NCI-H526 (cell line): ENCODE data around the gene SCAMP4.
A peak's percentile ranks its signal among the peaks of the same experiment; 100 is the strongest.

Source experiments
- DNase-seq, 2 experiments: peaks; one replicate each; lab custom pipeline; 2025; lab: John Stamatoyannopoulos, UW

Gene SCAMP4

DNA sequence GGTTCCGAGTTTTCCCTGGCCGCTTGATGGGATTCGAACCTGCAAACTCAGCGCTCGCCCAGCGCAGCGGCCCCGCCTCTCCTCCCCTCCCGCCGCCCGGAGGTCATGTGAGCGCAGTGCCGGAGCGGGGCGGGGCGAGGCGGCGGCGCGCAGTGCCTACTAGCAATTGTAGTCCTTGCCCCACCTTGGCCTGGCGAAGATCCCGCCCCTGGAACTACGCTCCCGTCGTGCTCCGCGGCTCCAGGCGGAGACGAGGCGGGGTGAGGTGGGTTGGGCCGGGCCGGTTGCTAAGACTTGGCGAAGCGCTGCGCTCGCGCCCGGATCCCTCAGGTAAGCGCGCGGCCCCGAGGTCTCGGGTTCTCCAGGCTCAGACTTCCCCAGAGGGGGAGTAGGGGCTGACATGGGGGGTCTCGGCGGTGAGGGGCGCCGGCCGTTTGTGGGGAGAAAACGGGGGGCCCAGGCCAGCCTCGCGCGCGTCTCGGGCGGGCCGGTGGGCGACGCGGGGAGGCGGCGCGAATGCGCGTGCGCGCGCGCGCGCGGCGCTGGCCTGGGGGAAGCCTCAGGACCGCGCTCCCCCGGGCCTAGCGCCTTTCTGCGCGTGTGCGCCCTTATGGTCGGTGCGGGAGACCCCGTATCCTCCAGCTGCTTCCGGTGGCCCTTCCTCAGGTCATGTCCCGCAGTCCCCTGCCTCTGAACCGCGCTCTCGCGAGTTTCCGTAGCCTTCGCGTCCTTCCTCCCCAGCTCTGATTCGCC is at the start of gene SCAMP4, which contains the start of gene ADAT3:
Gene SCAMP4, plus strand, starts transcription at position 290 of the 753 bp plus-strand sequence. CDS start 9,621 bp downstream, outside the sequence.
Gene ADAT3, plus strand, starts transcription at position 290 of the 753 bp plus-strand sequence. CDS start 6,649 bp downstream, outside the sequence.
- DNase-seq: peak; percentile 90 to 98

GRCh38 chr19:1855828-1856255 is 49.4 kb upstream of the SCAMP4 start:
- no peak for DNase-seq

GRCh38 chr19:1856345-1856697 is 48.9 kb upstream of the SCAMP4 start:
- no peak for DNase-seq

GRCh38 chr19:1856698-1857603 is 48.2 kb upstream of the SCAMP4 start:
- DNase-seq: peak in 1 of 2 experiments; percentile 54

GRCh38 chr19:1857648-1858326 is 47.4 kb upstream of the SCAMP4 start:
- DNase-seq: no peak

DNA sequence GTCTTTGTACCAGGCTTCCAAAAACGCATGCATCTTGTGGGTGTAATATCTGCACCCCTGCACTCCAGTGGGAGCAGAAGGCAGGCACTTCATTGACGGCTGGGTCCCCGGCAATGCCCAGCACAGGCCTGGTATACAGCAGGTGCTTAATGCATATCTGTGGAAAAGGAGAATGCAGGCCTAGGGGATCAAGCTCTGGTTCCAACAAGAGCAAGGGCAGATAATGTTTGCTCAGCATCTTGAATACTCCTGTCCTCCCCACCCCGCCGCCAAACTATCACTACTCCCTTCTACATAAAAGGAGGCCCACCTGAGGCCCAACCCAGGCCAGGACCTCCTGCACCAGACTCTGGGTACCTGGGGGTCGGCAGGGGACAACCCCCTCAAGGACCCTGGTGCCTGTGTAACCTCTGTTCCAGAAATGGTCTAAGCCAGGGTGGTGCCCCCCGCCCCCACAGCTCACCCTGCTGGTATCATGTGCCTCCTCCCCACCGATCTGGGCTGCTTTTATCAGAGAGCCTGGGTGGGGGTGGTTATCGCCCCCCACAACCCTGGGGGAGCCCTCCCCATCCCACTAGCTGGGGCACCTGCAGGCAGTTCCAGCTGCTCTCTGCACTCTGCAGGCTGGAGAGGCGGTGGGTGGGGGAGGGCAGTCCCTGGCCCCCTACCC is 46.7 kb upstream of the SCAMP4 start:
- DNase-seq: no peak

- no peak for DNase-seq
Measured at GRCh38 chr19:1859331-1859781, 45.8 kb upstream of the SCAMP4 start.

DNA sequence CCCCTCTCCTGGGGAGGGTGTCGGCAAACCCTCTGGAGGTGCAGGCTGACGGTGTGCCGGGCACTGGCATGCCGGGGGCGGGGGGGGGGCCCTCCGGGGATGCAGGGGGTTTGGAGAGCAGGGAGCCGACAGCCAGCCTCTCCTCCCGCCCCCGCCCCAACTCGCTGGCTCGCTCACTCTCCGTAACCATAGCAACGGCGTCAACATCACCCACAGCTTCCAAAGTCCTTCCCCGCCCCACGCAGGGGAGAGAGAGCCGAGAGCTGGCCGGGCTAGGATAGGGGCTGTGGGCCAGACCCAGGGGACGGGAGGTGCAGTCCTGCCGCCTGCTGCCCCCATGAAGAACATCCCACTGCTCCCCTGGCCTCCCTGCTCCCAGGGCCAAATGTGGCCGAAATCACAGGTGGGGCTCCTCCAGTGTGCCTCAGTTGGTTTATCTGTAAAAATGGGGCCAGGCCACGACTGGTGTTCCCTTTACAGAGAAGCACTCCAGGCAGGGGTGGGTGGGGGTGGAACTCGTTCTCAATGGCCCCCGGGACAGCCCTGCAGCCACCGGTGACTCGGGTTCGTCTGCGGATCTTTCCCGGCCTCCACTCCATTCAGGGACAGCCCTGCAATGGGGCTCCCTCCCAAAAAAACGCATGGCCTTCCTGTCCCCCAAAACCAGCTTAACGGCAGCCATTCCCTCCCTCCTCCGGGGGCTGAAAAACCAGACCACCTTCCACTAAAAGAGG is 45.0 kb upstream of the SCAMP4 start:
- peak in 1 of 2 experiments; percentile 67 for DNase-seq

DNA sequence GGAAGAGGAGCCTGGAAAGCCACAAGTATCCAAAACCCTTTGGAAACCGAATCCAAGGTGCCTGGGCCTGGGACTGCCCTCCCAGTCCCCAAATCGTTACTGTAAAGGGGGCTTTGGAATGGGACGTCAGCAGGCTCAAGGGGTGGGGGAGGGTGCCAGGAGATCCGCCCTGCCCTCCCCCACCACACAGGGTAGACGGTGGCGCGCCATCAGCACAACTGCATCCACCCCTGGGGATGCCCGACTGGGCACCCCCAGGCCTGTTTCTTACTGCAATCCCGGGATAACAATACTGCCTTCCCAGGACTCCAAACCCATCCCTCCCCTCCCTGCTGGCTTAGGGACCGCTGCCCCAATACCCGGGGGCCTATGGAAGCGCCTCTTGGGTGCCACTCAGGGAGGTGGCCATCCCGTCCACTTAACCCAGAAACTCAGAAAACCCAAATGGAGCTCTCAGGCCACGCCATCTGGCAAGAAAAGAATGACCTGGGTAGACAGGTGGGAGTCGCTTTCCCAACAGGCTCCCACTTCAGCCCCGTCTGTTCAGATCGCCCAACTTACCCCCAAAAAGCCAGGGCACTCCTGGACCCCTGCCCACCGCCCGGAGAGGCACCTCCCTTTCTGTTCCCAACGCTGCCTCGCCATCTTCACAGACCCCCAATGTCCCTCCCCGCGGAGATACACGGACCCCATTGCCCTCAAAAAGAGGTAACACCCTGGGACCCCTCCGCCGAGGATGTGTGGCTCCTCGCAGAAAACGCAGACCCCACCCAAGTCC is 44.2 kb upstream of the SCAMP4 start:
- no peak for DNase-seq

DNA sequence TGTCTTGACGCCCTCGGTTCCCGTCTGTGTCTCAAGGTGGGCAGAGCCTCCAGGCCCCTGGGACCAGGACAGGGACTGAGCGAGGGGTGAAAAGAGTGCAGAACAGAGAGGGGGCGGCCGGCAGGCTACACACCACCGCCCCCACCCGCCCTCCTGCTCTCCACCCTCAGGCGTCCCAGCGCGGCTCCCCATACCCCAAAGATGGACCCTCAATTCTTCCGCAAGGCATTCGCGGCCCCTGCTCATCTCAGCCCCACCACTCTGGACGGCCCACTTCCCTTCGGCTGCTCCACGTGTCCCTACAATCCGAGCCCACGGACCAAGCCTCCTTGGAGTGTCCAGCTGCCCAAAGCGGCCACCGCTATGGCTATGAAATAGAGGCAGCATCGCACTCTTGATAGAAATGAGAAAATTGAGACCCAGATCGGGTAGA is 43.6 kb upstream of the SCAMP4 start:
- no peak for DNase-seq

DNA sequence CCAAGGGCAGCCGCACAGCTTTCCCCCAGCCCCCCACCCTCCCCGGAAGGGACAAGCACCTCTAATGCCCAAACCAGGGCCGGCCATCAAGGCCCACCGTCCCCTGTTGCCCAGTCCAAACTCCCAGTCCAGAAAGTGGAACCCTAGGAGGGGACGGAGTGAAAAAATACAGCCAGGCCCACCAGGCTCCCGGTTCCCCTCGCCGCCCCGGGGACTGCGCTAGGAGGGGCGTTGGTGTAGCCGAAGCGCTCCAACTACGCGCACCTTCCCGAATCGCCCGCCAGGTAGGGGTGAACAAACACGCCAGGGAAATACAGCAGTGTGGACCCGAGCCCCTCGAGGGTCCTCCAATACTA is 43.2 kb upstream of the SCAMP4 start:
- DNase-seq: no peak

DNA sequence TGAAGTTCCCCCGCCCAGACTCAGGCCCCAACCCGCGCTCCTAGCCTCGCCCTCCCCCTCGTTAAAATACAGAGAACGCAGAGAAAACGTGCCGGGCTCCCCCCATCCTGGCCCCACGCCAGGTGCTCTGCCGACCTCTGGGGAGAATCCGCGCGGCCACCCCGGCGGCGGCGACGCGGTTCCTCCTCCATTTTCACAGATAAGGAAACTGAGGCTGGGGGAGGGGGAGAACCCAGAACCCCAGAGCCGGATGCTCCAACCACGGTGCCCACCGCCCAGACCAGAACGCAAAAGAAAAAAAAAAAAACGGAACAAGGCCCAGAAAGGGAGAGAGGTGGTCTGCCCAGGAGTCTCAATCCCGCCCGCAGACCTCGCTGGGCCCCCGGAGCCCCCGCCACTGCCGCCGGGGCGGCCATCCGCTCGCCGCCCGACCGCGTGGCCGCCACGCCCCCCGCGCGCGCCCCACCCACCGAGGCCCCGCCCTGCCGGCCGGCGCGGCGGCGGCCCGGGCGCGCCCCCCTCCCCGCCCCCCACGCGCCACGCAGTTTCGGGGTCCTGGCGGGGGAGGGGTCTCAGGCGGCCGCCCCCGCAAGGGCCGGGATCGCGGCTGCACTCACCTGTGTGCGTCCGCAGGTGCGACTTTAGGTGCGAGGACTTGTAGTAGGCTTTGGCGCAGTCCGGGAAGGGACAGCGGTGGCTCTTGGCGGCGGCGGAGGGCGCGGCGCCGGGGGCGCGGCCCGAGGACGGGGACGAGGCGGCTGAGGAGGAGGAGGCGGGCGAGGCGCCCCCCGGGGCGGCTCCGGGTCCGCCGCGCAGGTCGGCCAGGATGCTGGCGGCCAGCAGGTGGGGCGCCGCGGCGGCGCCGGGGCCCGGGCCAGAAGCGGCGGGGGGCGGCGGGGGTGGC is 42.5 kb upstream of the SCAMP4 start:
- peak in 1 of 2 experiments; percentile 41 for DNase-seq

DNA sequence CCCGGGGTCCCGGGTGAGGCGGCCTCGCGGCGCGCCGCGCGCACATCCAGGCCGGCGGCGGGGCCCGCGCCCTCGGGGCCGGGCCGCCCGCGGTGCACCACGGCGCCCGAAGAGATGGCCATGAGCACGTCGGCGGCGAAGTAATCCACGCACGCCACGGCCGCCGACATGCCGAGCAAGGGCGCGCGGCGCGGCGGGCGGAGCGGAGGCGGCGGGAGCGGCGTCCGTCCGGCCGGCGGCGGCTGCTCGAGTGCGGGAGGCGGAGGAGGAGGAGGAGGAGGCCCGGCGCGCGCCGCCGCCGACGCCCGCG is 41.9 kb upstream of the SCAMP4 start, which contains the start of gene KLF16:
Gene KLF16, minus strand, starts transcription at position 252 of the 310 bp plus-strand sequence. Its CDS starts 82 bp downstream, at position 170.
- no peak for DNase-seq

GRCh38 chr19:1863638-1864479 is 41.3 kb upstream of the SCAMP4 start:
- DNase-seq: peak; percentile 66 to 95

DNA sequence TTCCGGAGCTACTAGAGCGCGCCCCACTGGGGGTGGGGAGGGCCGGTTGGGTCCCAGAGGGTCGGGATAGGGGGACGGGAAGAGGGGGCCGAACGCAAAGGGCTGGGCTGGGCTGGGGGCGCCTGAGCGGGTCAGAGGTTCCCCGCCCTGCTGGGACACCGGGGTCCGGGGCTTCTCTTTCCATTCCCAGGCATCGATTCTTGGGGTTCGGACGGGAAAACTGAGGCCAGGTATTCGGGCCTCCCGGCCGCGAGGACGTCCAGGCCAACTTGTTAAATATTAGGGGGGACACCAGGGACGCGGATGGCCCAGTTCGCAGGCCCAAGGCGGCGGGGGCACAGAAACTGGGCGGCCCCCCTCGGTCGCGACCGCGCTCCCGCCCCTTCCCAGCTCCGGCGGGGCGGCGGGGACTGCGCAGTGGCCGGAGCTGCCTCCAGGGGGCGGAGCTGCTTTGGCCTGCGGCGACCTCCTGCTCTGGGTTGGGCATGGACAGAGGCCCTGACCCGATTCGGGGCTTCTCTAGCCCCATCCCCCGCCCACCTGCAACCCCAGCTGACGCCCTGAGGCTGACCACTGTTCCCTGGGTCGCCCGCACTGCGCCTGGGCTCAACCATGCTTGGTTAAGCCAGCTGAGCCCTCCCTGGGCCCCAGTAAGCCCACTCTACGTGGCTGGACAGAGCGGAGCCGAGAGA is 40.6 kb upstream of the SCAMP4 start:
- DNase-seq: peak in 1 of 2 experiments; percentile 51

- DNase-seq: no peak
Measured at GRCh38 chr19:1865172-1866010, 39.8 kb upstream of the SCAMP4 start.
